Stimulated activated CD4-positive, alpha-beta T cell treated with anti-CD3 and anti-CD28 coated beads, Interleukin-15, amount 100 ng/mL, for 24 hours (primary cell): ENCODE results near the gene RTN1.

Experiments used
- DNase-seq: peaks from one replicate; pipeline ENCODE4 v3.0.0-alpha.2; 2020

RTN1 gene

DNA sequence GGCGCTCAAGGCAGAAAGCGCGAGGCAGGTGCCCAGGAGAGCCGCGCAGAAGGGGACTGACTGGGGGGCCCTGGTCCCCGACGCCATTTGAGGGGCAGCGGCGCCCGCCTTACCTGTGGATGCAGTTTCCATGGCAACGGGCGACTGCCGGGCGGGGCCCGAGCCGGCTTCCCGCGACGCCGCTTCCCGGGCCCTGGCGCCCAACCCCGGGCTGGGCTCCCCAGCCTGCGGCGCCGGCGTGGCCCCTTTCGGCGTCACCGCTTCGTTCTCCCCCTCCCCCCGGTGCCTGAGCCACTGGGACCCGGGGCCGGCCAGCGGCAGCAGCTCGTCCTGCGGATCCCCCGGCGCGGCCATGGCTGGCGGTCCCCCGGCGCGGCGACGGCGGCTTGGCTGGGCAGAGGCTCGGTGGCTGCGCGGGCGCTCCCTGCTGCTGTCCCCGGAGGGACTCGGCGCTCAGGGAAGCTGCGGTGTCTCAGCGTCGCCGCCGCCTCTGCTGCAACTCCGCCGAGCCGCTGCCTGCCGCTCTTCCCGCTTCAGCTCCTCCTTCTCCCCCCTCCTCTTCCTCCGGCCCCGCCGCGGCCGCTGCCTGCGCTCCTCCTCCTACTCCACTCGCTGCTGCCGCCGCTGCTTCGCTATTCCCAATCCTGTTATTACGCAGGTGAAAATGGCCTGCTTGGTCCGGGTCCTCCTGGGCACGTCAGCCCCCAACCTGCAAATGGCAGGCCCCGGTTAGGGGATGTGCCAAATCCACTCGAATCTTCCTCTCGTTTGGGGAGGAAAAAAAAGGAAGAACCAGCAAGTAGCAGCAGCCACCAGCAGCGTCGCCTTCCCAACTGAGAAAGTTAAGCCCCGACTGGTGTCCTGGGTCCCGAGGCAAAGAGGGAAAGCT is at the start of gene RTN1:
Gene RTN1, minus strand, starts transcription at position 500 of the 889 bp plus-strand sequence. Its CDS starts 146 bp downstream, at position 354.
- DNase-seq = peak; percentile 56

- no peak for DNase-seq
Observed at GRCh38 chr14:59920378-59920683, 49.8 kb upstream of the RTN1 start.

DNA sequence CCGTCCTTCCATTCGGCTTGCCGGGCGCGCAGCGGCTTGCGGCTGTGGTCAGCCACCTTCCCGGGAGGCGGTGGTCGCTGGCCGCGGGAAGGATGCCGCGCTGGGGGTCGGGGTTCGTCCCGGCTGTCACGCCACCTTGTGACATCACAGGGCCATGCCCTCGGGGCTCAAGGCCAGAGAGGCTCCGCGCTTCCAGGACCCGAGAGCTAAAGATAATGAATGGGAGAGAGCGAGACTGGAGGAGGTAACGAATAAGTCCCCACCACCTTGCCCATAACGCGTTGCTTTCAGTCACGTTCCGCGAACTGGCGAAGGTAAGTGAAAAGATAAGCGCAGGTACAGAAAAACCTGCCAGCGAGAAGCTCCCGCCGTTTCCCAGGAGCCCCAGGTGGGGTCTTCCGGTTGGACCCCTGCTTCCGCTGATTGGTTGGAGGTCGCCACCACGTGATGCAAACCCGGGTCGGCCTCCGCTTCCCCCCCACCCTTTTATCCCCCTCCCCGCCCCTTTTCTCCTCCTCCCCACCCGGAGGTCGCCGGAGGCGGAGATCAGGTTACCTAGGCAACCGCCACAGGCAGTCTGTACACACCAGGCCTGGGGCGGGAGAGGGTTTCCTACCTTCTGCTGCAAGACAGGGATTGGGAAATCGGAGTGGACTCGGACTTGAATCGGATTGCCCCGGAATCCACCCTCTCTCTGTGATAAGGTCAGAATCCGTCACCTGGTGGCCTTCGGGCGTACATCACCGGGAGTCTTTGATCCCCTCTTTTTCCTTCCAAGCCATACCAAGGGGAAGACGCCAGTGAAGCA is 49.2 kb upstream of the RTN1 start, which contains the start of gene LRRC9:
Gene LRRC9, plus strand, starts transcription at position 575 of the 808 bp plus-strand sequence.
- peak; percentile 20 for DNase-seq

- DNase-seq = peak; percentile 20
Observed at GRCh38 chr14:59918824-59919569, 48.4 kb upstream of the RTN1 start.

GRCh38 chr14:59913187-59913586 is 42.6 kb upstream of the RTN1 start:
- no peak for DNase-seq

DNA sequence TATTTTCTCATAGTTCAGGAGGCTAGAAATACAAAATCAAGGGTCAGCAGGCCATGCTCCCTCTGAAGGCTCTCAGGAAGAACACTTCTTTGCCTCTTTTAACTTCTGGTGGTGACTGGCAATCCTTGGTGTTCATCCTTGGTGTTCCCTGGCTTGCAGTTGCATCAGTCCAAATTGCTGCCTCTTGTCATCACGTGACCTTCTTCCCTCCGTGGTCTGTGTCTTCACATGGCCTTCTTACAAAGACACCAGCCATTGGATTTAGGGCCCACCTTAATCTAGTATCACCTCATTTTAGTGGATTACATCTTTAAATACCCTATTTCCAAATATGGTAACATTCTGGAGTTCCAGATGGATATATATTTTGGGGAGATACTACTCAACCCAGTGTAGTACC is 41.9 kb upstream of the RTN1 start:
- DNase-seq = no peak

GRCh38 chr14:59905188-59905587 is 34.6 kb upstream of the RTN1 start:
- no peak for DNase-seq

DNA sequence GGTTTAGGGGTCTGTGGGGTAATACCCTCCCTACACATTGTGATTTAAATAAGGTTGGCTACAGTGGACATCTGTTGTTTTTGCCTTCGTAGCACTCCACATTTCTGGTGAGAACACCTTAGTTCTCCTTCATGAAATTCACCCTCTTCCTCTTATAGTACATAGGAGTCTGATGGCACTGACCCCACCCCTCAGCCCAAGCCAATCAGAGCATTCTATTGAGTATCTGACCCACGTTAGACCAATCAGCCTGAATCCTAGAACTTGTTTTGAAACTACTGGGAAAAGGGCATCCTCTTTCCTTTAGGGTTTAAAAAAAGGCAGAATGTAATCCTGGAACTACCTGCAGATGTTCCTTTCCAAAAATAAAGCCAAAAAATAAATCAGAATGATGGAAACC is 33.6 kb upstream of the RTN1 start:
- DNase-seq = no peak

GRCh38 chr14:59900556-59900955 is 30.0 kb upstream of the RTN1 start:
- DNase-seq = no peak

- peak; percentile 11 for DNase-seq
Observed at GRCh38 chr14:59897757-59898383, 27.3 kb upstream of the RTN1 start.

DNA sequence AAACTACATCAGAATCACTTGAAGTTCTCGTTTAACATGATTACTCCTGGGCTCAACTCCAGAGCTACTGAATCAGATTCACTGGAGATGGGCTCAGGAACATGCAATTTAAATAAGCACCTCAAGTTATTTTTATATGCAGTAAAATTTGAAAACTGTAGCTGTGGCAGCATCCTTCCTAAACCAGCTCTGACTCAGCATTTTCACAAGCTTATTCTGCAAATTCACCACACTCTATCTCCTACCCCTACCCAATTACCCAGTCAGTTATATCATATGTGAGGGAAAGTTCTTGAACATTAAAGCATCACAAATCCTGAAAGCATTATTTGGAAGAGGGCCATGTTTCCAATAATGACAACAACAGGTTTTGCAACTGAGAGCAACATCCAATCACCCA is 25.1 kb upstream of the RTN1 start:
- no peak for DNase-seq

- DNase-seq = no peak
Observed at GRCh38 chr14:59890676-59891075, 20.1 kb upstream of the RTN1 start.

- no peak for DNase-seq
Observed at GRCh38 chr14:59882957-59883356, 12.4 kb upstream of the RTN1 start.

DNA sequence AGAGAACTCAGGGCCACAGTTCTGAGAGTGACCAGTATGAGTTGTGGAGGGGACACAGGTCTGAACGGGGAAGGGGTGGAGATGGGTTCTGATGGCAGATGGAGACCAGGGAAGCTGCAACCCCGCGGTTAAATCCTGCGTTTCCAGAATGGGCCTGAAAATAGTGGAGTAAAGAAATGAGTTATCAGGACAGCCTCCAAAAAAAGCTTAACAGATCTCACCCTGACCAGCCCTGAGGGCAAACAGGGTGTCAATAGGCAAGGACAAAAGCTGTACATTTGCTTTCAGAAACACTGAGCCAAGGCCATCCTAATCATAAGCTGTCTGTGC is 555 bp upstream of the RTN1 start:
- DNase-seq = no peak

DNA sequence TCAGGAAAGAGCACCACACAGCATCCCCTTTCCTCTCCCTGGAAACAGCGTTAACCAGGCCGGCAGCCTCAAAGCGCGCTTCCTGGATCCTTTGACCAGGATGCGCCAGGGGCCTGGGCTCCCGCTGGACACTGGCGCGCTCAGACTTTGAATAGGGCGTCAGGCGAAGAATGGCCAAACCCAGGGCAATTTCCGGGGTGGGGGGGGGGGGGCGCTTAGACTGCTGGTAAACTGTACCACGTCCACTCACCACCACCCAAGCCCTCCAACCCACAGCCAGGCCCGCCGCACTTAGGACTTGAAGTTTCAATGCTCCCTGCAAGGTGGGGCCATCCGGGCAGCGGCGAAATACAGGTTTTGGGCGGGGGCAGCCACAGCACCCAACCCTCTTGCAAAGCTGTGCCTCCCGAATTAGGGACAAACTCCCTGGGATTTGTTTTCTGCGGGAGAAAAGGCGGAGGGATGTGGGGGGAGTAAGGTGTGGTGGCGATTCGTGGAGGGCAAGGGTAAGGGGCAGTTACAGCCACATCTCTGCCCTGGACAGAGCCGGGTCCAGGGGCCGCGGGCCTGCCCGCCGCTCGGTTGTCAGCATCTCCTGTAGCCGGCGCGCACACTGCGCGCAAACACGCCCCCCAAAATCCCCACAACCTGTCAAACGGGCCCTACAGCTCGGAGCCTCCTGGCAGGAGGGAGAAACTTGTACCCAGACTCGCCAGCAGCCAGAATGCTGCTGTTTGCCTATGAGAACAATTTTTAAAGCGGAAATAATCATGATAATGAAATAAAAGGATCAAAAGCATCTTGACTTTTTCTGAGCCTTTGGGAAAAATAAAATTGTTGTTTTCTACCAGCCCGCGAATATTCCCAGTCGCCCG is 958 bp downstream of the RTN1 start:
- peak; percentile 7 for DNase-seq

- DNase-seq = no peak
Observed at GRCh38 chr14:59868021-59868420, 2.6 kb downstream of the RTN1 start.

DNA sequence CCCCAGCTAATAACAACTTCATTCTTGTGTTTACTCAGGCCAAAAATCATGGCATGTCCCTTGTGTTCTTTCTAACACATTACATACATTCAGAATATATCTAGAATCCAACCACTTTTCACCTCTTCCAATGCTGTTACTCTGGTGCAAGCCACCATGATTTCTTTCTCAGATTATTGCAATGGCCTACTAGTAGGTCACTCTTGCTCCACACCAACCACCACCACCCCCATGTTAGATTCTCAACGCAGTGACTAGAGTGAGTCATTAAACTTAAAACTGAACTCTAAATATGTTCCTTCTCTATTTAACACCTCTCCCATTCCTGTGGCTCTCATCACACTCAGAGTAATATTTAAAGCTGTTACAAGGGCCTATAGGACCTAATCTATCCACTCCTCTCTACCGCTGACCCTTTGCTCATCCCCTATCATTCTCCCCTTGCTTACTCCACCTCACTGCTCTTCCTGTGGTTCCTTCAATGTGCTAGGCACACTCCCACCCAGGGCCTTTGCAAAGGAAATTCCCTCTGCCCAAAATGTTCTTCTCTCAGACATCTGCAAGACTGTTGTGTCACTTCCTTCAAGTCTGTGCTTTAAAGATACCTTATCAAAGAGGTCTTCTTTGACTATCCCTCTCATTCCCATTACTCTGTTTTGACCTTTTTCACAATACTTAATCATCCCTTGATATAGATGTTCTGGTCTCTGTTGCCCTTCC is 6.6 kb downstream of the RTN1 start:
- no peak for DNase-seq

DNA sequence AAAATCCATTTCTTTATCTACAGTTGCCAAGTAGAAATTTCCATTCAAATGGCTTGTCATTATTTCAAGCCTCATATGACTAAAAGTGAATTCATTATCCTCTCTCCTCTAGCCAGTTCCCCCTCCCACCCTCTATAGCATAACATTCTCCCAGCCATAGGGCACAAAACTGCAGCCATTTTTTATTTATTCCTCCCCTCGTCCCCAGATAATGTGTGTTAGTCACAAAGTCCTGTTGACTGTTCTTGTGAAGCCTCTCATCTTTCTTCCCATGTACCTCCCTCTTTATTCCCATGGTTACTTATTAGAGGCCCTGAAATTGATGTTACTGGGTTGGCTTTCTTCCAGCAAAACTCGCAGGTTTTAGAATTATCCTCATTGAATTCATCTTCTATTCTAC is 13.2 kb downstream of the RTN1 start:
- DNase-seq = no peak

DNA sequence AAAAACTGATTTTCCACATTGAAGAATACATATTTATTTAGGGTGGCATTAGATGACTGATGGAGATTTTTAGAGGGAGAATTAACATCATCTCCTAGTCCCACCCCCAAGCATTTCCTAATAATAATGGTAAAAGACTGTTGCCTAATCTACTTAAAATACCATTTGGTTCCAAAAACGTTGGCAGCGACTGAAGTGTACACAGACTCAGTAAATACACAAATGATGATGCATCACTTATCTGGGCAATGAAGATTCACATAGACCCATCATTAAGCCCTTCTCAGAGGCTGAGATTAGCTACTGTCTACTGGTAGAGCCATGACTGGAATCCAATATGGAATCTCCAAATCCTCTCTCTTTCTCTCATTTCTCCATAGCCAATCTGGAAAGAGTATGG is 18.2 kb downstream of the RTN1 start:
- DNase-seq = no peak

DNA sequence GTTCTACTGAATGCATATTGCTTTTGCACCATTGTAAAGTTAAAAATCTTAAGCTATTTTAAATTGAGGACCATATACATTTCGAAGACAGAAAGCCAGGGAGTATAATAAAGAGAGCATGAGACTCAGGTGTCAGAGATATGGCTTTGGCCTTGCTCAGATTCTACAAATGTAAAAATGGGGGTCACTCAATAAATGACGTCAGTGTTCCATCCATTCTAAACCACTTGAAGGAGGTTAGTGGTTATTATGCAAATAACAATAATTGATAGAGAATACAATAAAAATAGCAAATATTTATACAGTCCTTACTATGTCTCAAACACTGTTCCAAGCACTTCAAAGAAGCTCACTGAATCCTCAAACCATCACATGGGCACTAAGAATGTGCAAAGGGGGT is 20.1 kb downstream of the RTN1 start:
- no peak for DNase-seq

- DNase-seq = peak; percentile 1
Observed at GRCh38 chr14:59849411-59850130, 21.0 kb downstream of the RTN1 start.
